Hematopoietic multipotent progenitor cell treated with erythropoietin and hydrocortisone succinate and interleukin-3 and kit ligand, for 17 days (in vitro differentiated cells): ENCODE measurements around the gene IZUMO4.

Experiments
- DNase-seq: peaks from one replicate; pipeline ENCODE4 v3.0.0-alpha.2; 2015; ENCODE audit warnings: low spot score

IZUMO4 gene

DNA sequence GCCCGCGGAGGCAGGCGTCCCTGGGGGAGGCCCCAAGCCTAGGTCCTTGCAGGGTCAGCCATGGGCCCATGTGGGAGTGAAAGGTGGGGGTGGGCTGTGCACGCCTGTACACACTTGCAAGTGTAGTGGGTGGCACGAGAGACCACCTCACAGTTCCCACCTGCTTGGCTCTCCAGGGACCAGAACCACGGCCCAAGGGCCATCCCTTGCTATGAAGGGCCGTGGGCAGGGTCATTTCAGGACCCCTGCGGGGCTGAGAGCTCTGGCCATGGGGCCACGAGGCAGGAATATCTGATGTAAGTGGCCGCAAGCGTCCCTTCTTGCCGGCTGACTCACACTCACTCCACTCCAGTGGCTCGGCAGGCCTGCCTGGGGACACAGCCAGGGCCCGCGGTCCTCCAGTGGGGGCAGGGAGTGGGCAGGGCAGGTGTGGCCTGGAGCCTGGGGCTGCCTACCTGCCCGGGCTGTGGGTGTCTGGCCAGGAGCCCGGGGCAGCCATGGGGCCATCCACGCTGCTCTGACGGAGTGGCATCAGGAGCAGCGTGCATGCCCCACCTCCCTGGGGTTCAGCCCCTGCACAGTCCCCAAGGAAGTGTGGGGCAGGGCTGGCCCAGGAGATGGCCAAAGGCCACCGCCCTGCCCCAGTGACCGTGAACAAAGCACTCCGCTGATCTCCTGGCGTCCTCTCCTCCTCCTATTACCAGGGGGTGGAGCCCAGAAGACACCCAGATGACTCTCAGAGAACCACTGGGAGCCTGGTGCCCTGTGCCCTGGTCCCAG lies 37.1 kb upstream of the IZUMO4 start:
- DNase-seq: peak; percentile 73

DNA sequence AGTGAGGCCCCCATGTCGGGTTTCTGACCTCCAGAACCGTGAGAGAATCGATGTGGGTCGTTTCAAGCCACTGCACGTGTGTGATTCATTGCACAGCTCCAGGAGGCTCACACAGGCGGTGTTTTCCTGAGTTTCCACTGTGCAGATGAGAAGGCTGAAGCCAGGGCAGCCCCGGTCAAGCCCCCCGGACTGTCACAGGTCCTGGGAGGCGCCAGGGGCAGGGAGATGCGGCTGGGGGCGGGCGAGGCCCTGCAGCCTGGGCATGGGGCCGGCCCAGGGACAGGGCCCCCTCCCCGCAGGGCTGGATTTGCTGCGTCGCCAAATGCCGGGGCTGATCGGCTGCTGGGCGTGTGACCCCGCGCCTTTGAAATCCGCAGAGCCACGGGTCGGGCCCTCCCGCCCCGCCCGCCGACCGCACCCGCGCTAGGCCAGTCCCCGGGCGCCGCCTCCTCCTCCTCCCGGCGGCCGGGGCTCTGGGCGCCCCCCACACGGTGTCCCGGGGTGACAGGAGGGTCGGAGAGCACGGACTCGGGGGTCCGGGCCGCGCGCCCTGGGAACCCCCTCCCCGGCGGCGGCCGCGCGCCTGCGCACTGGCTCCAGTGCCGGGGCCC lies 35.7 kb upstream of the IZUMO4 start:
- no peak for DNase-seq

DNA sequence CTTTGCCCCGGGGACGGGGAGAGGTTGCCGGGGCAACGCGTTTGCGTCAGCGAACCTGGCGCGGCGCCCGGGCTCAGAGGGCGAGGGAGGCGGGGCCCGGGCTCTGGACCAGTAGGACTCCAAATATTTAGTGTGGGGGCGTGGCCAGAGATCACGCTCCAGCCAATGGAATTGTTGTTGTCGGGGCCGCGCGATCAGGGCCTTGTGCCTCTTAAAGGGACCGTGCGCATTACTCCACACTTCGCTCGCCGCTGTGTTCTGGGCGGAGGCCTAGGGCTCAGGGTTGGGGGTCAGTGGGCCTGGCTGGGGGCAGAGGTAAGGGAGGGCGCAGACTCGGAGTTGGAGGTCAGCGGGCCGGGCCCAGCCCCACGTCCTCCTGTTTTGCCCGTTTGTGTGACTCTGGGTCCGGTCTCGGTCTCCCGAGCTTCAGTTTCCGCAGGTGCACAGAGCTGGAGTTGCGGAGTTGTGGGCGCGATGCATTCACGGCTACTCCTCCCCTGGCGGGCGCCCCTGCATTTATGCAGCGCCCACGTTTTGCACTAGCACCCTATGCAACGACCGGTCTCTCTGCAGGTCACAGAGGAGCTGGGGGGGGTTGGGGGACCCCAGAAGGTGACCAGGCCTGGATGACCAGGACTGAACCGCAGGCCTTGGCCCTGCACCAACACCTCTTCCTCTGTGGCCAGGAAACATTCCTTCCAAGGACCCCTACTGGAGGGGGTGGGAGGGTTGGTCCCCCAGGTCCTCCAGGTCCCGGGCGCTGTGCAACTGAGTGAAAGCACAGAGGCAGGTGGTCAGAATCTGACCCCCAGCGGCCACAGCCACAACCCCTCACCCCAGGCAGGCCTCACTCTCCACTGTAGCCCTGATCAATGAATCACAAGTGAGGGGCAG lies 35.0 kb upstream of the IZUMO4 start:
- peak; percentile 100 for DNase-seq

DNA sequence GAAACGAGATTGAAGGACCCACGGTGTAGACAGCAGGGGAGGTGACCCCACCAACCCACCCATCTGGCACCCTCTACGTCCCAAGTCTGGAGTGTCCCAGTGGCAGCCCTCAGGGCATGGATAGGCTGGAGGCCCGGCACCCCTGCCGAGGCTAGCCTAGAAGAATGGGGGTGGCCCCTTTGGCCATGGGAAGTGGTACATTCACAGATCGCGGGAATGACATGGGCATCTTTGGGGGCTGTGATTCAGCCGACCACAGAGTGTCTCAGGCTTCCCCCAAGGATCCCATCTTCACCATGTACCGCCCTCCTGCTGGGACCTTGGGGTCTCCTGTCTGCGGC lies 34.4 kb upstream of the IZUMO4 start:
- DNase-seq: no peak

DNA sequence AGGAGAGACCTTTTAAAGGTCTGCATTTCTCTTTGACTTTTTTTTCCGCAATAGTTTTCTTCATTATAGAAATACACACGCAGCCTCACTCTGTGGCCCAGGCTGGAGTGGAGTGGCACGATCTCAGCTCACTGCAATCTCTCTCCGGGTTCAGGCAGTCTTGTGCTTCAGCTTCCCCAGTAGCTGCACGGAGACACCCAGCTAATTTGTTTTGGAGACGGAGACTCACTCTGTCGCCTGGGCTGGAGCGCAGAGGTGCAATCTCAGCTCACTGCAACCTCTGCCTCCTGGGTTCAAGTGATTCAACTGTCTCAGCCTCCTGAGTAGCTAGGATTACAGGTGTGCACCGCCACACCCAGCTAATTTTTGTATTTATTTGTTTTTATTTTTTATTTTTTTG lies 33.9 kb upstream of the IZUMO4 start:
- DNase-seq: no peak

DNA sequence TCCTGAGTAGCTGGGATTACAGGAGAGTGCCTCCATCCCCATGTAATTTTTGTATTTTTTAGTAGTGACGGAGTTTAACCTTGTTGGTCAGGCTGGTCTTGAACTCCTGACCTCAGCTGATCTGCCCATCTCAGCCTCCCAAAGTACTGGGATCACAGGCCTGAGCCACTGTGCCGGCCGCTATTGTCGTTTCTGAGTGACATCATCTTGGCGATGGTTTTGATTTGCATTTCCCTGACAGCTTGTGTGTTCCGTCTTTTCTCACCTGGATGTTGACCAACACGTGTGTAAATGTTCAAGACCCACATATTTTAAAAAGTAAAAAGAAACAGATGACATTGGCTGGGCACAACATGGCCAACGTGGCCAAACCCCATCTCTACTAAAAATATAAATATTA lies 32.9 kb upstream of the IZUMO4 start:
- DNase-seq: no peak

DNA sequence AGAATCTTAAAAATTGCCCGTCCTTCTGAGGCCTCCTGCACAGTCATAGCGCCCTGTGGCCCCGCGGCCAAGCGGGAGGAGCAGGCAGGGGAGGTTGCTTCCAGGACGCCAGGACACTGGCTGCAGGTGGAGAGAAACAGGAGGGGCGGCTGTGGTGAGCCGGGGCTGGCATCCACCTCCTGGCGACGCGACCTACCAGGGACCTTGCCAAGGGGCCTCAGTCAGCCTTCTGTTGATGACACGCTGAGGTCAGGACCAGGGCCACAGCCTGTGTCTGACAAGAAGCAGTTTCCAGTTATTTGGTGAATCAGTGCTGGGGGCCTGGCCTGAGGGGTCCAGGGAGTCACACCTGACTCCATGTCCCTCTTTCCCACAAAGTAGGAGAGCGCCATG lies 32.3 kb upstream of the IZUMO4 start:
- no peak for DNase-seq

DNA sequence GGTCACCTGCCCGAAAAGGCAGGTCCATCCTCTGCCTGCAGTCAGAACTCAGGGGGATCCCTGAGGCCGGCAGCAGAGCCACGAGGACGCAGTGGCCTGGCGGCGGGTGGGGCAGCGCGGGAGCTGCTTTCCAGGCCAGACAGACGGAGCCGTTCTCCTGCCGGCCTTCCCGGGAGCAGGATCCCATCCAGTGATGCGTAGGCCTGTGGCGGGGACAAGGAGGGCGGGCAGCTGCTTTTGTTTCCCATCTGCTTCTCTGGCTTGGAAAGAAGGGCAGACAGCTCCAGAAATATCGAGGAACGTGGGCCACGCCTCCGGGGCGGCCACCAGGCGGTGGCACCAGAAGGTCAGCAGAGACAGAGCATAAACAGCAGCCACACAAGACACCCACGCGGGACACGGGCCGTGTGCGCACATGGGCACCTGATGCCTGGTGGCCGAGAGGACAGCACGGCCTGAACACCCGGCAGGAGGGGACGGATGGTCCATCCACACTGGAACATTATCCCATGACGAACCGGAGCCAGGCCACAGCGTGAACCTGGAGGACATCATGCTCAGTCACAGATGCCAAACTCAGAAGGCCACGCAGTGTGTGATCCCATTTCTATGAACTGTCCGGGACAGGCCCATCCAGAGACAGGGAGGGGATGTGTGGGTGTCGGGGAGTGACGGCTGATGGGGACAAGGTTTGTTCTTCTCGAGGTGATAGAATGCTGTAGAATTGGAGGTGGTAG lies 31.8 kb upstream of the IZUMO4 start:
- DNase-seq: no peak

DNA sequence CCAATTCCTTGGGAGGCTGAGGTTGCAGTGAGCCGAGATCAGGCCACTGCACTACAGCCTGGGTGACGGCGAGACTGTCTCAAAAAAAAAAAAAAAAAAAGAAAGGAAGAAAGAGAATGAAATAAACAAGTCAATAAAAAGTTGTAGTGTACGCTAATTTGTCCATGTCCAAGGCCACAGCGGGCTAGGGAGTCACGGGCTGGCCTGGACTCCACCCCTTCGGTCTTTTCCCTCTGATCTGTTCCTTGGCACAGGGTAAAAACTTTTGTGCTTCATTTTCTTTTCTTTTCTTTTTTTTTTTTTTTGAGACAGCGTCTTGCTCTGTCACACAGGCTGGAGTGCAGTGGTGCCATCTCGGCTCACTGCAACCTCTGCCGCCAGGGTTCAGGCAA lies 26.3 kb upstream of the IZUMO4 start:
- no peak for DNase-seq

DNA sequence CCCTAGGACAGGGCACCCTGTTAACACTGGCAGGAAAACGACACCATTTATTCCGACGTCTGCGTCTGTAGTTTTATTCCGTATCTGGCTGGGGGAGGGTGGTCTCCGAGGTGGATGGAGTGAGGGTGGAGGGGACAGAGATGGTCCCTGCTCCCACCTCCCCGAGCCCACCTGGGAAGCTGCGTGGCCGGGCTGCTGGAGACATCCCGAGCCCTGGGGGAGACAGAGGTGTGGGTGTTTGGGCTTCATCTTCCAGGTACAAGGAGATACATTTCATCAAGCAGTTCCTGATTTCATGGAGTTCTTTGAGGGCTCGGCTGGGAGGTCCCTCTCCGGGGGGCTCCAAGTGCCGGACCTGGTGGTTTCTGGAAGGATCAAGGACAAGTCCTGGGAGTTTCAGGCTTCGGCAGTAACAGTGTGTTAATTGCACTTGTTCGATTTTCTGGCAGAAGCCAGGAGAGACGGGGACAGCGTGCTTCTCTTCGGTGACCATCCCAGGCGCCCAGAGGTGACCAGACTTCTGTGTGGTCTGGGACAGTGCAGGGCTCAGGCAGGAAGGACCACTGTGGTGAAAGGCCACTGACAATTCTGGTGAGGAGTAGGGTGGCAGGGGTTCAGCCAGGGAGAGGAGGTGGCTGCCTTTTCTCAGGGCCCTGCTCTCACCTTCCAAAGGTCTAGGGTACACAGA lies 25.6 kb upstream of the IZUMO4 start:
- no peak for DNase-seq

DNA sequence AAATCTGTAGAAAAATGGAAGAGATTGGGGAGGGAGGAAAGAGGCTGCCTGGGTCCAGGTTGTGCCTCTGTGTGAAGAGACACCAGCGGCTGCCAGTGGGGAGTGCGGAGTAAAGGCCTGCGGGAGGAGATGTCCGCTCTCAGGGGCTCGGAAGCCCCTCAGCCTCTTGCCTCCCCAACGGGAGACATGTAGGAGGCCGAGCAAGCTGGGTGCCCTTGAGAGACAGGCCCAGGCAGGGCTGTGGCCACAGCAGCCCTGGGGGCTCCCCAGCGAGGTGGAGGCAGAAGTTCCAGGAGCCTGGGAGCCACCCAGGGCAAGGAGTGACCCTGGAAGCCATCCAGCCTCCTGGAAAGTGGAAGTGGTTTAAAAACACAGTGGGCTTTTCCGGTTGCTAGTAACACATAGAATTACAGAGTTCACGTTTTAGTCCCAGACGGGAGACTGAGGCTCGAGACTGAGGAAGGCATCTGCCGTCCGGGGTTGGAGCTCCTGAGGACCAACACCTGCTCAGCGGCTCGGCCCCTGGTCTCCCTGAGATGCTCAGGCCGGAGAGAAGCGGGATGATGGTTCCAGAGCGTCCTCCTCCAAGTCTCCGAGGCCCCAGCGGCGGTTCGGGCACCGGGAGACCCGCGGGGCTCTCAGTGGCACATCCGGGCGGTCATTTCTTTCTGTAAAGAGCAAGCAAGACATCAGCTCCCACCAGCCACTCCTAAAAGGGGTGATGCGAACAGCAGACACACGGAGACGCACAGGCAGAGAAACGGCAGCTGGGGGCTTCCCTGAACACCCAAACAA lies 23.8 kb upstream of the IZUMO4 start:
- no peak for DNase-seq

DNA sequence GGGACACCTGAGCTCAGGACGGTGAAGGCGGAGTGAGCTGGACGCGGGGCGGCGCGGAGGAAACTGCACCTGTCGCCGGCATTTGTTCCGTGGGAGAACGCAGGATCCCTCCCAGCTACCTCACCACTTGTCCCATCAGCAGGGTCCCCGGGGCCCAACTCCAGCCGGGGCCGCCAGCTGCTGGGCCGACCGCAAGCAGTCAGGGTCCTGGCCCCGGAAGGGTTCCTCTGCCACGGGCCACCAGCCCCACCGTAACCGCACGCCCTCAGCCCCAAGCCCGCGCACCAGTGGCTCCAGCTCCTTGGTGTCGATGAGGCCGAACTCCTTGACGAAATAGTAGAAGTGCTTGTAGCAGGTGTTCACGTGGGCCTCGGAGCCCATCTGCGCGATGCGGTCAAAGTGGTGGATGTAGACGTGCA lies 20.2 kb upstream of the IZUMO4 start:
- DNase-seq: no peak

DNA sequence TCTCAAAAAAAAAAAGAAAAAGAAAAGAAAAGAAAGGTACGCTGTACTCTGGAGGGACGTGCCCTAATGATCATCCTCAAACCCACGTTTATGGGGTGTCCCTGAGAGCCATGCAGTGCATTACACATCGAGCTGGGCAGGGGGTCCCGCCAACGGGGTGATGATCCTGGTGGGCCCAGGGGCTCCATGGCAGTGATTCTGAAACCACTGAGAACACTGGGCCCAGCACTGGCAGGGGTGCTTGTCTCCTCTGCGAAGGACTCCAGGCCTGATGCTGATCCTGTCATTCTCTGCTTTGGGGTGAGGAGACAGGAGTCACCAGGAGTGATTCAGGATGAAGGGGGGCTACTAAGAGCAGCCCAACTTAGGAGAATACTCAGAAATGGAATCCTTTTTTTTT lies 19.3 kb upstream of the IZUMO4 start:
- no peak for DNase-seq

DNA sequence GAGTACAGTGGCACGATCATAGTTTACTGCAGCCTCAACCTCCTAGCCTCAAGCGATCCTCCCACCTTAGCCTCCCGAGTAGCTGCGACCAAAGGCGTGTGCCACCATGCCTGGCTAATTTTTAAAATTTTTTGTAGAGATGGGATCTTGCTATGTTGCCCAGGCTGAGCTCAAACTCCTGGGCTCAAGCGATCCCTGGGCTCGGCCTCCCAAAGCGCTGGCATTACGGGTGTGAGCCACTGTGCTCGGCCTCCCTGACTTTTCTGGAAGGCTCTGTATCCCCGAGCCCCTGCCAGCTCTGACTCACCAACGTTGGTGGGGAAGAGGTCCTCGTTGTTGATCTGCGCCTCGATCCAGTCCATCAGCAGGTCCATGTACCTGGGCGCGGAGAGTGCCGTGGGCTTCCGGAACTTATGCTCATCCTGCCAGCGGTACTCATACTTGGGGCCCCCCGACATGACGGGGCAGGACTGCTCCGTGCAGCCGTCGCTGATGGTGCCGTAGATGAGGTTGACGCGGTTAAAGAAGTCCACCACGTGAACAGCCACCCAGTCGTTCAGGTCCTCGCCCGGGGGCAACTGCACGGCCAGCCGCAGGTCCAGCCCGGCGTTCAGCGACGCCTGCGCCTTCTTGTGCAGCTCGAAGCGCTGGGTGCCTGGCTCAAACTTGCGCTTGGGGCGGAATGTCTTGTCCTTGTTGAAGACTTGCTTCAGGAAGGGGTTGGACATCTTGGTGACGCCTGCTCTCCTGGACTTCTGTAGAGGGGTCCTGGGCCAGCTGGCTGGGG lies 18.7 kb upstream of the IZUMO4 start:
- no peak for DNase-seq

DNA sequence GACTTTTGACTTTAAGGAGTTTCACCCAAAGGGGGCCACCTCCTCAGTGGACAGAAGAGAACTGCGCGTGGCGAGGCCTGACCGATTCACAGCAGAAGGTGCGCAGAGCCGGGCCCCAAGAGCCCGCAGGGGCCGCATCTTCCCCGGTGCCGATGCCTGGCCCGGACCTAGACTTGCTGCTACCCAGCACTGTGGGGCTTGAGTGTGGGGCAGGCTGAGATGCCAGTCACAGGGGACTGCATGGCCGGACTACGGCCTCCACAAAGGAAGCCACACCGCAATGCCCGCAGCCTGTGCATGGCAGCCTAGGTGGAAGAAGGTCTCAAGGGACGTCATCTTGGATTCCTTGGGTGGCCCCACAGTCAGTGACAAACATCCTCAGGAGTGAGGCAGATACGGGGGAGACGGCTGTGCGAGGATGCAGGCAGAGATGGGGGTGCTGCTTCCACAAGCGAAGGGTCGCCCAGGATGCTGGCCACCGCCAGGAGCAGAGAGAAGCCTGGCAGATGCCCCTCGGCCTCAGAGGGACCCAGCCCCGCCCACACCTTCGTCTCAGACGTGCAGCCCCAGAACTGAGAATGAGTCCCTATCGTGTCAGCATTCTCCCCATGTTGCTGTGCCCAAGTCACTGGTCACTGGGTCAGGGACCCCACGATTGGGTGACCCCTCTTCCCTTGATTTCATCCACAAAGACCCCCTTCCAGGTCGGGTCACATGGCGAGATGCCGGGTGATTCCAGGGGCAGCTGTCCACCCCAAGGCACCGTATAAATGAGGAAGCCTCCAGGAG lies 17.4 kb upstream of the IZUMO4 start:
- DNase-seq: no peak

DNA sequence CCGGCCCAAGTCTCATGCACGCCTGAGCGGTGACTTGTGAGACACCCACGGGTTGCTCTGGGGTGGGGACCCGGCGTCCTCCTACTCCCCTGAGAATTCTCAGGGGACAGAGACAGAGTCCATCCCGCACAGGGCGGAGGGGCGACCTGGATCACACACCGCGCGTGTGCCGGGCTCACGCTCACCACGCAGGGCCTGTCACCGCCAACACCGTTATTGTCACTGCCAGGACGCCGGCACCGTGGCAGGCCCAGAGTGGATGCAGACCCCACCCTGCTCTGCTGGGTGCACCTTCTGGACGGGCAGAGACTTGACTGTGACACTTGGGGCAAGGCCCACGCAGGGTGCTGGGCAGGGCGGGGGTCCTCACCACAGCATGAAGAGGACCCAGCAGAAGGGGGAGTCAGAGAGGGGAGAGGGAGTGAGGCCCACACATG lies 16.8 kb upstream of the IZUMO4 start:
- DNase-seq: no peak

DNA sequence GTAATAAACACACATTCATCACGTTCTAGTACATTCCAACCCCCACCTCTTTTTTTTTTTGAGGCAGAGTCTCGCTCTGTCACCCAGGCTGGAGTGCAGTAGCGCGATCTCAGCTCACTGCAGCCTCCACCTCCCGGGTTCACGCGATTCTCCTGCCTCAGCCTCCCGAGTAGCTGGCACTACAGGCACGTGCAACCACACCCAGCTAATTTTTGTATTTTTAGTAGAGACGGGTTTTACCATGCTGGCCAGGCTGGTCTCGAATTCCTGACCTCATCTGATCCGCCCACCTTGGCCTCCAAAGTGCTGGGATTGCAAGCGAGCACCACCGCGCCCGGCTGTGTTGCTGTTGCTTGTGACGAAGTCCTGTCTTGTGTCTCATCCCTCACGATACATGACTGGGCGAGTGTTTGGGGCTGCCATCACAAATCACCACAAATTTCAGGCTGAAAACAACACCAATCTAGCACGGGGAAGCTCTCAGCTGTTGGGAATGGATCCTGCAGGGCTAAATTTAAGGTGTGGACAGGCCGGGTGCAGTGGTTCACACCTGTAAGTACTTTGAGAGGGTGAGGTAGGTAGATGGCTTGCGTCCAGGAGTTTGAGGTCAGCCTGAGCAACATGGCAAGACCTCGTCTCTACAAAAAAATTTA lies 16.3 kb upstream of the IZUMO4 start:
- no peak for DNase-seq

DNA sequence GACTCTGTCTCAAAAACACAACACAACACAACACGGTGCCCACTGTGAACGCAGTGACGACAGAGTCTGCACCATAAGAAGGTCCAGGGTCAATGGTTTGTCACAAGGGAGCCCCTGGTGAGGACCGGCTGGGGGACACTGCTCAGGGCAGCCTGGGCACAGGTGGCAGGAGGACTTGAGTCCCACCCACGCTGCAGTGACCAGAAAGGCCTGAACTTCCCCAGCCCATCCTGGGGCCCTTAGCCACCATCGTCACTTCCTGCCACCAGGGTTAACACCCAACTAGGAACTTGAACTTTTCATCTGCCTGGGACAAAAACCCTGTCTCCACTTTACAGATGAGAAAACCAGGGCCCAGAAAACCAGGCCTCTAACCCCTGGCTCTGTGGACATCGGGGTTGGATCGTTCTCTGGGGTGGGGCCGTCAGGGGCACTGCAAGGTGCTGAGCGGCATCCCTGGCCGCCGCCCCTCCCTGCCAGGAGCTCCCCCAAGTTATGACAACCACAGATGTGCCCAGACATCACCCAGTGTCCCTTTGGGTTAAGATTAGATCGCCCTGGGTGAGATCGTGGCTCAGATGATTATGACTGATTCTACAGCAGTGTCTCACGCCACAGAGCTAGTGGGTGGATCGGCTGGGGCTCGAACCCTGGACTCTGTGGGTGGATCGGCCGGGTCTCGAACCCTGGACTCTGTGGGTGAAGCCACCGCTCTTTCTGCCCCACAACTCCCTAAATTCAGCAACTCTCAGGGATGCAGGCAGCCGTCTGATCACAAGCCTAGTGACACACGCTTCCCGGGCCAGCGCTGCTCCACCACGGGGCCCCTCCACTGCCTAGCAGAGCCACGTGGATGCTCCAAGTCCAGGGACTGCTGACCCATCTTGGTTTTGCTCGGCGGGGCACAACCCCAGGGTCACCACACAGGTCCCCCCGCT lies 14.6 kb upstream of the IZUMO4 start:
- DNase-seq: no peak
